Measurements from ENCODE around the gene HGF. TPM values are rescaled to one million over a fixed set of nuclear protein-coding genes. Genes with fewer than 3 reads are reported as not detected.

HGF gene
- total RNA-seq, 1 donor from 2014 or later = not detected

GRCh38 chr7:81789406-81790119 lies 19.7 kb upstream of the HGF start:
- Mint-ChIP-seq H3K27me3 (no peaks in the 10 kb centered on the region), H3K27ac (no peak overlapping the region), H3K4me3 (no peak overlapping the region), H3K4me1 (no peaks in the 10 kb centered on the region), H3K9me3 (no peaks in the 10 kb centered on the region), H3K36me3 (ENCODE audit: low read depth) (no peaks in the 10 kb centered on the region)
- no peak for DNase-seq
- intact Hi-C loops (cut with micrococcal nuclease) = no loop called here

- DNase-seq = no peak
- no peaks in the 10 kb centered on the region for H3K4me1 Mint-ChIP-seq
- H3K27ac Mint-ChIP-seq = no peak overlapping the region
- no peaks in the 10 kb centered on the region for H3K9me3 Mint-ChIP-seq
- H3K4me3 Mint-ChIP-seq = no peak overlapping the region
- intact Hi-C loops (cut with micrococcal nuclease) = no loop called here
- no peaks in the 10 kb centered on the region for H3K27me3 Mint-ChIP-seq
- no peaks in the 10 kb centered on the region for H3K36me3 Mint-ChIP-seq (ENCODE audit: low read depth)
These were observed 18.4 kb upstream of the HGF start for GRCh38 chr7:81788246-81788645.

GRCh38 chr7:81783818-81784217 lies 14.0 kb upstream of the HGF start:
- H3K4me3 Mint-ChIP-seq = no peak overlapping the region
- DNase-seq = no peak
- no peaks in the 10 kb centered on the region for H3K36me3 Mint-ChIP-seq (ENCODE audit: low read depth)
- H3K27ac Mint-ChIP-seq = no peak overlapping the region
- no peaks in the 10 kb centered on the region for H3K9me3 Mint-ChIP-seq
- no peaks in the 10 kb centered on the region for H3K27me3 Mint-ChIP-seq
- intact Hi-C loops (cut with micrococcal nuclease) = no loop called here
- no peaks in the 10 kb centered on the region for H3K4me1 Mint-ChIP-seq

GRCh38 chr7:81780914-81781693 lies 11.3 kb upstream of the HGF start:
- intact Hi-C loops (cut with micrococcal nuclease) = no loop called here

GRCh38 chr7:81779706-81780105 lies 9.9 kb upstream of the HGF start:
- H3K4me3 Mint-ChIP-seq = no peak overlapping the region
- H3K27me3 Mint-ChIP-seq = no peaks in the 10 kb centered on the region
- H3K9me3 Mint-ChIP-seq = no peaks in the 10 kb centered on the region
- peaks cover 2% of the 10 kb centered on the region for H3K4me1 Mint-ChIP-seq
- intact Hi-C loops (cut with micrococcal nuclease) = no loop called here
- no peak overlapping the region for H3K27ac Mint-ChIP-seq
- DNase-seq = no peak
- H3K36me3 Mint-ChIP-seq (ENCODE audit: low read depth) = no peaks in the 10 kb centered on the region

More at GRCh38 chr7:81780914-81781693, 11.3 kb upstream of the HGF start:
- no peak for DNase-seq
- Mint-ChIP-seq H3K36me3 (ENCODE audit: low read depth) (no peaks in the 10 kb centered on the region), H3K27me3 (no peaks in the 10 kb centered on the region), H3K4me1 (peaks cover 2% of the 10 kb centered on the region), H3K4me3 (no peak overlapping the region), H3K9me3 (no peaks in the 10 kb centered on the region), H3K27ac (no peak overlapping the region)

- DNase-seq = no peak
- H3K4me1 Mint-ChIP-seq = peaks cover 2% of the 10 kb centered on the region
- no peaks in the 10 kb centered on the region for H3K9me3 Mint-ChIP-seq
- intact Hi-C loops (cut with micrococcal nuclease) = no loop called here
- H3K4me3 Mint-ChIP-seq = no peak overlapping the region
- no peaks in the 10 kb centered on the region for H3K36me3 Mint-ChIP-seq (ENCODE audit: low read depth)
- no peaks in the 10 kb centered on the region for H3K27me3 Mint-ChIP-seq
- no peak overlapping the region for H3K27ac Mint-ChIP-seq
These were observed 7.8 kb upstream of the HGF start for GRCh38 chr7:81777697-81778096.

- no peak for DNase-seq
- Mint-ChIP-seq H3K4me1 (peaks cover 2% of the 10 kb centered on the region), H3K27me3 (no peaks in the 10 kb centered on the region), H3K4me3 (no peak overlapping the region), H3K36me3 (ENCODE audit: low read depth) (no peaks in the 10 kb centered on the region), H3K9me3 (no peaks in the 10 kb centered on the region), H3K27ac (no peak overlapping the region)
- intact Hi-C loops (cut with micrococcal nuclease) = no loop called here
These were observed 7.2 kb upstream of the HGF start for GRCh38 chr7:81776948-81777630.

- H3K4me1 Mint-ChIP-seq = peaks cover 2% of the 10 kb centered on the region
- intact Hi-C loops (cut with micrococcal nuclease) = no loop called here
- H3K4me3 Mint-ChIP-seq = no peak overlapping the region
- no peak overlapping the region for H3K27ac Mint-ChIP-seq
- H3K36me3 Mint-ChIP-seq (ENCODE audit: low read depth) = no peaks in the 10 kb centered on the region
- no peak for DNase-seq
- no peaks in the 10 kb centered on the region for H3K9me3 Mint-ChIP-seq
- no peaks in the 10 kb centered on the region for H3K27me3 Mint-ChIP-seq
These were observed 6.3 kb upstream of the HGF start for GRCh38 chr7:81776161-81776560.

- no peak overlapping the region for H3K27ac Mint-ChIP-seq
- intact Hi-C loops (cut with micrococcal nuclease) = no loop called here
- H3K9me3 Mint-ChIP-seq = no peaks in the 10 kb centered on the region
- no peaks in the 10 kb centered on the region for H3K27me3 Mint-ChIP-seq
- DNase-seq = no peak
- H3K4me1 Mint-ChIP-seq = peaks cover 2% of the 10 kb centered on the region
- H3K4me3 Mint-ChIP-seq = no peak overlapping the region
- H3K36me3 Mint-ChIP-seq (ENCODE audit: low read depth) = no peaks in the 10 kb centered on the region
These were observed 5.7 kb upstream of the HGF start for GRCh38 chr7:81775560-81775959.

GRCh38 chr7:81774551-81774950 lies 4.7 kb upstream of the HGF start:
- Mint-ChIP-seq H3K36me3 (ENCODE audit: low read depth) (no peaks in the 10 kb centered on the region), H3K4me1 (peaks cover 2% of the 10 kb centered on the region), H3K4me3 (no peak overlapping the region), H3K27me3 (no peaks in the 10 kb centered on the region), H3K27ac (no peak overlapping the region), H3K9me3 (no peaks in the 10 kb centered on the region)
- intact Hi-C loops (cut with micrococcal nuclease) = no loop called here
- no peak for DNase-seq

GRCh38 chr7:81770728-81771223 lies 929 bp upstream of the HGF start:
- Mint-ChIP-seq H3K4me1 (no peaks in the 10 kb centered on the region), H3K4me3 (no peak overlapping the region), H3K9me3 (no peaks in the 10 kb centered on the region), H3K36me3 (ENCODE audit: low read depth) (no peaks in the 10 kb centered on the region), H3K27ac (no peak overlapping the region), H3K27me3 (no peaks in the 10 kb centered on the region)
- intact Hi-C loops (cut with micrococcal nuclease) = no loop called here
- no peak for DNase-seq

GRCh38 chr7:81768951-81769778 lies 682 bp downstream of the HGF start:
- no peak for DNase-seq
- no peaks in the 10 kb centered on the region for H3K27me3 Mint-ChIP-seq
- intact Hi-C loops (cut with micrococcal nuclease) = no loop called here
- no peak overlapping the region for H3K4me3 Mint-ChIP-seq
- H3K27ac Mint-ChIP-seq = no peak overlapping the region
- no peaks in the 10 kb centered on the region for H3K9me3 Mint-ChIP-seq
- H3K36me3 Mint-ChIP-seq (ENCODE audit: low read depth) = no peaks in the 10 kb centered on the region
- H3K4me1 Mint-ChIP-seq = no peaks in the 10 kb centered on the region

GRCh38 chr7:81767926-81768325 lies 1.9 kb downstream of the HGF start:
- Mint-ChIP-seq H3K9me3 (no peaks in the 10 kb centered on the region), H3K4me1 (no peaks in the 10 kb centered on the region), H3K36me3 (ENCODE audit: low read depth) (no peaks in the 10 kb centered on the region)

More at GRCh38 chr7:81767926-81768325, 1.9 kb downstream of the HGF start:
- intact Hi-C loops (cut with micrococcal nuclease) = no loop called here
- Mint-ChIP-seq H3K27ac (no peak overlapping the region), H3K27me3 (no peaks in the 10 kb centered on the region), H3K4me3 (no peak overlapping the region)
- no peak for DNase-seq

Data from activated CD4-positive, alpha-beta T cell treated with anti-CD3 and anti-CD28 coated beads, Interleukin-2, amount 10 ng/mL, durations not matched to agents 24 days and 14 days (primary cell).